MM.1S (cell line): ENCODE measurements around the gene NFKBIL1.

ENCODE experiments used
- CTCF ChIP-seq: fragments of 300-600 bp; sonication (generic); IDR thresholded peaks from 2 replicates; pipeline ENCODE4 v1.5.1; 2016; ENCODE audit warnings: antibody characterized with exemption, low read length, mixed read lengths
- EZH2 ChIP-seq: fragments of 300-600 bp; sonication (generic); optimal IDR thresholded peaks from 2 replicates; pipeline ENCODE3; 2017; ENCODE audit warnings: low read depth, mild to moderate bottlenecking, antibody characterized with exemption, low read length, mixed read lengths
- EZH2phosphoT487 ChIP-seq: fragments of 300-600 bp; sonication (generic); IDR thresholded peaks from 2 replicates; pipeline ENCODE4 v1.6.1; 2018; ENCODE audit warnings: antibody characterized with exemption, low read length

GRCh38 chr6:31534521-31535040 lies 12.8 kb upstream of the NFKBIL1 start:
- TF ChIP-seq EZH2 (no peak), CTCF (no peak), EZH2phosphoT487 (no peak)
